GM19468 (cell line): ENCODE data around the gene PER1.
A peak's percentile ranks its signal among the peaks of the same experiment; 100 is the strongest.
"Not testable (repeated sequence)": the region's sequence is repeated elsewhere in the genome, so short reads cannot be mapped to it uniquely, and the experiment has no call there.

ENCODE experiments used
- ATAC-seq: cut with Tn5 transposase; IDR thresholded peaks from one replicate; pipeline ENCODE4 v1.9.1; 2021; ENCODE audit warnings: mild to moderate bottlenecking, moderate library complexity, moderate number of reproducible peaks; ENCODE audit not compliant: unreplicated experiment; ENCODE audit errors: extremely low read depth

PER1 gene

GRCh38 chr17:8173056-8173870, 21.1 kb upstream of the PER1 start:
- no peak for ATAC-seq

GRCh38 chr17:8170186-8170585, 18.0 kb upstream of the PER1 start:
- ATAC-seq: not testable (repeated sequence)

GRCh38 chr17:8167526-8167925, 15.3 kb upstream of the PER1 start:
- no peak for ATAC-seq

- no peak for ATAC-seq
Measured at GRCh38 chr17:8166731-8167130, 14.5 kb upstream of the PER1 start.

GRCh38 chr17:8164815-8165131, 12.6 kb upstream of the PER1 start:
- ATAC-seq: no peak

- ATAC-seq: no peak
Measured at GRCh38 chr17:8163978-8164814, 12.0 kb upstream of the PER1 start.

- no peak for ATAC-seq
Measured at GRCh38 chr17:8162997-8163977, 11.1 kb upstream of the PER1 start.

GRCh38 chr17:8162233-8162996, 10.2 kb upstream of the PER1 start, which contains the start of gene VAMP2:
TSS of gene VAMP2 (minus strand) at chr17:8162948. CDS start at chr17:8162879, 69 bp downstream.
- no peak for ATAC-seq

GRCh38 chr17:8161289-8162232, 9.4 kb upstream of the PER1 start:
- no peak for ATAC-seq

GRCh38 chr17:8160741-8161221, 8.6 kb upstream of the PER1 start:
- no peak for ATAC-seq

GRCh38 chr17:8160224-8160577, 8.0 kb upstream of the PER1 start:
- ATAC-seq: no peak

- no peak for ATAC-seq
Measured at GRCh38 chr17:8159459-8160223, 7.4 kb upstream of the PER1 start.

GRCh38 chr17:8159032-8159400, 6.8 kb upstream of the PER1 start:
- ATAC-seq: no peak

- no peak for ATAC-seq
Measured at GRCh38 chr17:8158267-8159031, 6.2 kb upstream of the PER1 start.

GRCh38 chr17:8156246-8156992, 4.2 kb upstream of the PER1 start:
- peak; percentile 63 for ATAC-seq

GRCh38 chr17:8155996-8156245, 3.7 kb upstream of the PER1 start:
- no peak for ATAC-seq
